RPMI8226 (cell line): Measurements from ENCODE around the gene RNF13.
"Not testable (repeated sequence)": the region's sequence is repeated elsewhere in the genome, so short reads cannot be mapped to it uniquely, and the experiment has no call there.

ENCODE experiments used
- DNase-seq: peaks from one replicate; pipeline ENCODE4 v3.0.0-alpha.2; 2015

The RNF13 gene

DNA sequence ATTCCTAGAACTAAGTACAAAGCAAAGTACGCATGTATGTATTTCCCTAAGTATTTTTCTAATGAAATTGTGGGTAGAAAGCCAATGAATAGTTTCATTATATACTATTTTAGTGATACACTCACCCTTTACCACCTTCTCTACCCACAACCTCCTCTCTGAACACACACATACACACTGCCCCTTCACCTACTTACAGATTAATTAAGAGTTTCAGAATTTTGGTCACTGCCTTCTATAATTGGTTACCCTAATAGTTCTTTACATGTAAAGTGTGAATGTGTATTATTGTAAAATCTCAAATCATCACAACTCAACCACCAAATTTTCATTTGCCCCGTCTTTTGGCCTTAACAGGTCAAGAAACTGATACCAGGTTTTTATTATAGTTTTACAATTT is 150.5 kb downstream of the RNF13 start:
- DNase-seq, result no peak

DNA sequence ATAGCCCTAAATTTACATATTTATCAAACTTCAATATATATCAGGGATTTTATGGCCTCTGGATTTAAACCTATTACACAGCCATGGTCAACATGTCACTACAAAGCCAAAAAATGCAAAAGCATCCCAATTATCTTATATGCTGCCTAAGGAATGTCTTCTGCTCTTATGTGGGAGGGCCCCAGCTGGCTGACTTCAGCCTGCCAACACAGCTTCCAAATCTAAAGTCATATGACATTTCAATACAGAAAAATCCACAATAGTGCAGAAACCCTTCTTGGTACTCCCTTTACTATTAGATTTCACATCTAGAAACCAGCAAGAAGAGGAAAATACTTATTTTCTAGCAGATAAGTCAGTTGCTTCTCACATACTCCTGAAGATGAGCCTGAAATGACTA is 151.3 kb downstream of the RNF13 start:
- DNase-seq, result no peak

DNA sequence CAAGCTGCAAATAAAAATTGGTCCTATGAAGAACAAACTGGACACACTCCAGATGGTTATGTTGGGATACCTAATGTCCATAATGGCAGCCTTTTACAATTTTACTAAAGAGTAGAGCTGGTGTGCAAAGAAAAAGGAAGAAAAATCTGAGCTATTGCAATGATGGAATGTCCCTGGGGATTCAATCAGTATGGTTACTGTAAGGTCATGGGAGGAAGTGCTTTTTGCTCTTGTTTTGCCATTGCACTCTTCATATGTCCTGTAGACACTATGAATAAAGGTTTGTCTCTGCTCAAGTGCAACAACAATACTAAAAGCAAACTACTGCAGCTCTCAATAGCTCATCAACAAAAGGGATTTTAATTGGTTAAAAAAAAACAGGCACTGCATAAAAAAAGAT is 152.3 kb downstream of the RNF13 start:
- no peak for DNase-seq

DNA sequence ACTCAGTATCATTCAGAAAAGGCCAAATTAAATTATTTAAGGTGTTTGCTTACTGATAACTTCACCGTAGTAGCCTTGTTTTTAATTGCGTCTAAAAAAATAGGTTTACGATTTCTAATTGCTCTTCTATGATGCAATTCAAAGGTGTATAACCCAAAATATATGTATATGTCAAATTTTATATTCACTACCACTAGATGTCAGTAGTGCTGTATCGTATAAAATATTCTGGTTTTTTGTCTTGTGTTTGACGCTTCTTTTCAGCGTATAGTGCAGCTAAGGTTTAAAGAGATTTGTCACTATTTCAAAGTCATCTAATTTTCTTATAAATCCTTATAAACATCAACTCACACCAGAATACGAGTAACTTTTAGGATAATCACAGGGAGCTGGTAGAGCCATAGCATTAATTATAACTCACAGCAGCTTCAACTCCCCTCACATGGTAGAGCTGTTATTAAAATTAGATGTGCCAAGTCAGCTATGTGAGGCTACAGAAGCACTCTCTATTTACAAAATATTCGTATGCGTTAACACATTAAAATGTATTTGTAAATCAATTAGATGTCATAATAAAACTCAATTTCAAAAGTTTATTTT is 154.2 kb downstream of the RNF13 start:
- peak; percentile 48 for DNase-seq

DNA sequence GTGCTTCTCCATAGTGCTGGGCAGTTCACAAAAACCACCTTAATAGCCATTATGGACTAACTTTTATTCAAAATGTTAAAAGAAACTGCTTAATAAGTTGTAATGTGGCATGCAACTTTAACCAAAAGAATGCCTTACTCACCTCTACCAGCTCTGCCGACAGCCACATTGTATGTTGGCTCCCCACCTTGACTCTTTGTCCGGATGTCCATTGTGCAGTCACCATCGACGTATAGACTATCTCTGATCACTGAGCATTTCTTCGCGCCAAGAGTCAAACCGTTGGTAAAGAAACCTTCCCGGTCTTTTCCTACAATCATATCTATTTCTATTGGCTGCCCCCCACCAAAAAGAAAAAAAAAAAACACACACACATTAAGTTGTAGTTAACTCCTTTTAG is 155.2 kb downstream of the RNF13 start:
- no peak for DNase-seq

DNA sequence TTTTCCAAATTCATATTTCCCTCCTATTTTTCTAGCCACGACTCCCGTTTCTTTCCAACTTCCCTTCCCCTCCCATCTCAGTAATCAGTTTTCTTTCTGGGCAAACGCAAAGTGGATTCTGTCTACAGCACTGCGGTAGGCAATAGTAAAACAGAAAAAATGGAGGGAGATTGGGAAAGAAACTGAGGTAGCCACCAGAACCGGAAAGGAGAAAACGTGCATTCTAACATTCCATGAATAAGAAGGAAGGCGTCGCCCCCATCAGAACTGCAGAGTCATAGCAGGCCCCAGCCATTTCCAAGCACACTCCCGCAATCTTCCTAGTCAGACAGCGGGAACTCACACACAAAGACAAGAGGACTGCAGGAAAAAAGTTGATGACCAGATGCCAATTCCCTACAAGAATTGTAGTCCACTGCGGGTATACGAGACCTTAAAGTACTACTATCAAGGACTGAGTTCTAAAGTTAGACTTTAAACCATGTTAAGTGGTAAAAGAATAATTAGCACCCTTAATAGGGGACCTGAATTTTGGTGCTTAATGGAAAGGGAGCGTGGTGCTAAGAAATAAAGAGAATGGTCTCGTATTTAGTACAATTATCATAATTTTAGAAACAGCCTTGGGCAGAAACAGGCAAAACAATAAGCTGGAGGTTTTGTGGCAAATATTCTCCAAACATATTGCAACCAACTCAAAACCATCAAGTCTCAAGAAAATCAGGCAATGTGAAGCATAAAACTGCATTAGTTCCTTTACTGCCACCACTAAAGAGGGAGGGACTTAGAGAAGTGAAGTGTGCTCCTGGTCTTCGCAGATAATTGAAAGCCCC is 156.3 kb downstream of the RNF13 start:
- DNase-seq, result no peak

DNA sequence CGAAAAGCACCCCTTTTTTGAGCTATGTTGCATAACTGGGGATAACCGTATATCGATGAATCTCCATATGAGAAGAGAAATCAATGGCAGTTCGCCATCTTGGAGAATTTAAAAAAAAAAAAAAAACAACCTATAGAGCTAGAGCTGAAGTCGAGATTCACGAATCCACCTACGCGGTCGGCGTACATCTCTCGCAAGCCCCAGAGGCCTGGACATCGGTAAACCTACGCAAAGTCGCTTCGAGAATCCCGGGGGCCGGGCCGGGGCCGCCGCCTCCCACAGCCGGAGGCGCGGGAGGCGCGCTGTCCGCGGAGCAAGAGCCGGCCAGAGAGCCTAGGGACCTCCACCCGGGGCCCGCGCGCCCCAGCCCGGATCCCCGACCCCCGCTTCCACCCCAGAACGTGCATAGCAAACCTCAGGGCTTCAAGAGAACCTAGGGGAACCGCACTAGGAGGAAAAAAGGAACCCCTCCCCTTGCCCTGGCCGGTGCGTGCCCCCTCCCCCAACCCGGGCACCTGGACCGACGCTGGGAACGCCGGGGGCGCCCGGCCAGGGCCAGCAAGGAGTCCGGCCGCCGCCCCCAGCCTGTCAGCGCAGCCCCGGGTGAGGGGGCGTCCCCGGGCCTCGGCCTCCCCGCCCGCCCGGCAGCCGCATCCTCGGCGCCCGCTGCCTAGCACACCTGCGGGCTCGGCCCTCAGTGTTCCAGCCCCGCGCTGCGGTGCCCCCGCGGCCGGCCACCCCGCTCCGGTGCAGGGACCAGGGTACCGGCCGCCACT is 157.1 kb downstream of the RNF13 start:
- peak; percentile 54 for DNase-seq

DNA sequence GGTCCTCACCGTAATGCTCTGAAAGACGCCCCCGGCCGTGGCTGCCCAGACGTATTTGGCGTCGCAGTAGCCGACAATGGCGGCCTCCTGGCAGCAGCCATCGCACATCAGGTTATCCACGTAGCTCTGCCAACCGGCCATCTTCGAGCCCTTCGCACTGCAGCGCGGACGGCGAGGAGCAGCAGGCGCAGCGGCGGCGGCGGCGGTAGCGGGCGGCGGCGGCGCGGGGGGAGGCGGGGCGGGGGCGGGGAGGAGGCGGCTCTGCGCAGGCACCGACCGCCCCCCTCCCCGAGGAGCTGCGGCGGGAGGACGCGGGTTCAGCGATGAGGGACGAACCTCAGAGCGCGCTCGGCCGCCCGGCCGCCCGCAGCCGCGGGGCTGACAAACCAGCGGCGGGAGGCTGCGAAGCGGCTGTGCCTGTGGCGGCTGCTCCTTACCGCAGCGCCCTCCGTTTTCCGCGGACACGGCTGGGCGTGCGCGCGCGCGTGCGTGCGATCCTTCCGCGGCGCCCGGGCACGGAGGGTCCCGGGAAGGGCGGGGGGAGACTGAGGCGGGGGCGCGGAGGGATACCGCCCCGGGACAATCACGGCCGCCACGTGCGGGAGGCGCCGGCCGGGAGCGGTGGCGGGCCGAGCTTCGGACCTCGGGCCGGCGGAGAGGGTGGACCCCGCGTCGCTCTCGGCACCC is 157.8 kb downstream of the RNF13 start, which contains the start of gene PFN2:
TSS of gene PFN2 (minus strand) at position 180 of the 687 bp plus-strand sequence. CDS start at position 141, 39 bp downstream.
- peak; percentile 71 for DNase-seq

DNA sequence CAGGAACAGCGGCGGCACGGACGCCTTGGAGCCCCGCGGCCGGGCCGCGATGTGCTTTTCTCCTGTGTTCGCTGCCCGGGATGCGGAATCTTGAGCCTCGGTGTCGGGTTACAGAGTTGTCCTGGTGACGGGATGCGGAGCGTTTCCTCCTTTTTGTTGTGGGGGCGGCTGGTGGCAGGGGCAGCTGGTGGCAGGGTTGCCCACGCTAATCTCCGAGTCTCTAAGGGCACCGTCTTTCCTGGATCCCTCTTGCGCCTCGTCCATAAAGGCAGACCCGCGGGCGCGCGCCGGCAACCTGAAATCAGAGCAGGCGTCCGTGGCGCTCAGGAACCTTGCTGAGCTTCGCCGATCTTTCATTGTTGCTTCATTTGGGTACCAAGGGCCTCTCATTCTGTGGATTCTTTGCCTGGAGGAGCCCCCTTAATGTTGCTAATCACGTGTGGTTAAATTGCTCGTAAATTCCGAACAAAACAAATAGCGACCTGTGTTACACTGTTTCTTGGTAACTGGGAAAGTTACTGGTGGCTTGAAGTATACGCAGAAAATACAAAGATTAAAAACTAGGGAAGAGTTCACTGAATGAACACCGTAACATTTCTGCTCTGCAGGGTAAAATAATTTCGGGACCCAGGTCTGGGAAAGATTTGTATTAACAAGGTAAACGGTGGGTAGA is 158.5 kb downstream of the RNF13 start:
- DNase-seq, result peak; percentile 40

DNA sequence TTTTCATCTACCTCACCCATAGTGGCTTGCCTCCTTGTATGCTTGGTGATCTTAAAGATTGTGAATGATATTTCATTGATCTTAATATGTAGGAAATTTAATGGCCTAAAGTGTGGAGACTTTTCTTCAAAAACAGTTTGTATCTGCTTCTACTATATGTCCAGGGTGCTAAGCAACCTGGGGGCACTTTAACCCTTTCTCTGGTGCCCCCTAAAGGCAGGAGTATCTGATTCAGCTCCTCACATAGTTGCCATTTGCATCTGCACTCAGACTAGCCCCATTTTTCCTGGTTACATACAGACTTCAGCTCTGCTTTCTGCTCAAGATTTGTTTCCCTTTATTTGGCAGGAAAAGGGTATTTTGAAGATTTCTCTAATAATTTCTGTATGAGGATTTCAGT is 162.9 kb downstream of the RNF13 start:
- no peak for DNase-seq

DNA sequence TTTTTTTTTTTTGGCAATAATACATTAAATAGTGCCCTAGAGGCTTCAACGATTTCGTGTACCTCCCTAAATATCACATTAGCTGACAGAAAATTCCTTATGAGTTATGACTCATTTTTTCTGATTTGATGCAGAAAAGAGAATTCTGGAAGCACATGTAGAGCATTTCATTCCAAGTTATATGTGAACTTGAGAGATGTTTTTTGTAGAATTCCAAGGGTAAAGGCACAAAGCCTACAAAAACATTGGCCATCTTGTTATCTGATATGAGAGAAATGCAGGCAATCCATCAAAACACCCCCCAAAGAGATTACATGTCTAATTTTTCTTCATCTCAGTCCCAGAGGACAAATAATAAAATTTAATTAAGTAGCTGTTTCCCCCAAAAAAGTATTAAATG is 164.4 kb downstream of the RNF13 start:
- DNase-seq, result no peak

DNA sequence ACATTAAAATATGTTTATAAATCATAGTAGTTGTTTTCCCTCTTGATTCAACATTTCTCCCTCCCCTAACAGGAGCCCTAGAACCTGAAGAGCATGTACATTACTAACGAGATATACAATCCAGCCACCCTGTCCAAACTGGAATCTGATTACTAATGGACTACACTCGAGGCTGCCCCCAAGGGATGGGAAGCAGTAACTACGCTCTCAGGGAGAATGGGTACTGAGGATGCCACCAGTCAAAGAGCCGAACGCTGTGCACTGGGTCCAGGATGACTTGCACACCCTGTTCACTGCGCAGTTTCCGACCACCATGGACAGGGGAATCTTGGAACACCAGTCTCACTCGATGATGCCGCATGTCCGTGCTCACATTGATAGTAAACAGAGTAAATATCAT is 169.0 kb downstream of the RNF13 start:
- DNase-seq, result not testable (repeated sequence)

DNA sequence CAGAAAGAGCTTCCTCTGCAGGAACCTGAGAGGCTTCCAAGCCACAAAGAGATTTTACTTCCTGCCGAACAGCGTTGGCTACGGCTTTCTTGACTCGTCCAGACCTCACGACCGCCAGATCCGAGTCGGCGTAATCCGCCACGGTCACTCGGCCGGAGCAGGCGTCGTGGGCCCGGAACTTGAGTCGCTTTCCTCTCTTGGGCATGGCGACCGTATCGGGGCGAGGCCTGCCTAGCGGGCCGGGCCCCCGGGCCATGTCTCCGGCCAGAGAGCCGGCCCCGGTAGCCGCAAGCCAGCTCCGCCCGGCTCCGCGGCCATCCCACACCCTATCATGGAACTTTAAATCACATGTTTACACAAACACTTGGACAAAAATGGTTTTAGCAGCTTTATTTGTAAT is 170.0 kb downstream of the RNF13 start:
- DNase-seq, result not testable (repeated sequence)

DNA sequence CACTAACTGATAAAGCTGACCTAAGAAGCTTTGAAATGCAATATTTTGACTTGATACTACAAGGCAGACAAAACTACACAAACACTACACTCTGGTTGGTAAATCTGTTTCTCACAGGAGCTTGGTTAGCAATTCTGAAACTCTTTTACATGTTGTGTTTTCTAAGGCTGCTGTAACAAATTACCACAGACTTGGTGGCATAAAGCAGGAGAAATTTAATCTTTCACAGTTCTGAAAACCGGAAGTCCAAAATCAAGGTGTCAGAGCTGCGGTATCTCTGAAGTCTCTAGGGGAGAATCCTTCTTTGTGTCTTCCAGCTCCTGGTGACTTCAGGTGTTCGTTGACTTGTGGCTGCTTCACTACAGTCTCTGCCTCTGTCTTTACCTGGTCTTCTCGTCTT is 170.6 kb downstream of the RNF13 start:
- DNase-seq, result no peak

DNA sequence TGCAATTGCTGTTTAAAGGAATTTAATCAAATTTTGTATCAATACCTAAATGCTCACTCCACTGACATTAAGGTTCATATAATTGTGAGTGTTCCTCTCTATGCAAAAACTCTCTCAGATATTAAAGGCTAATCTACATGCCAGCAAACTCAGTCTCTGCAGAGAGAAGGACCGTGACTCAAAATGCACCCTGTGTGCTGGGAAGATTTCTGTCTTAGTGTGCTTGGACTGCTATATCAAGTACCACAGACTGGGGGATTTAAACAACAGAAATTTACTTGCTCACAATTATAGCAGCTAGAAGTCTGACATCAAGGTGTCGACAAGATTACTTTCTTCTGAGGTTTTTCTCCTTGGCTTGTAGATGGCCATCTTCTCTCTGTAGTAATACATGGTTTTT is 176.3 kb downstream of the RNF13 start:
- no peak for DNase-seq

DNA sequence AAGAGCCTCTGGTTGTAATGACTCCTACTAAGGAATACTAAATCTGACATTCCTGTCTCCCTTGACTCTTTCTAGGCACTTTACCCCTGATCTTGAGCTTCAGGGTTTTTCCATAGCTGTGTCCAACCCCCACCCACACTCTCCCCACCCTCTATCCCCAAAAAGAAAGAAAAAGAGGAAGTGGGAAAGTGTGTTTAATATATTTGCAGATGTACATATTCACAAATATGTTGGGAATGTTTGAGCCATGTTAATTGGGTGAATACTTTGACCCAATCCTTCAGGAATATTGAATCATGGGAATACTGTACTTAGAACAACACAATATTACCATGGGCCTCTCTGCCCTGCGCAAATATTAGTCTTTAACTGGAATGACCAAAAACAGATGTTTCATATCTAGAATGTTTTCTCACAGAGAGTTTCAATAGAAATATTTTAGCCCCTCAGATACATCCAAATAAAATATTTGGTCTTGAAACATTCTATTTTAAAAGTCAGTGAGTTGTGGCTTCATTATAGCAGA is 177.5 kb downstream of the RNF13 start:
- no peak for DNase-seq

DNA sequence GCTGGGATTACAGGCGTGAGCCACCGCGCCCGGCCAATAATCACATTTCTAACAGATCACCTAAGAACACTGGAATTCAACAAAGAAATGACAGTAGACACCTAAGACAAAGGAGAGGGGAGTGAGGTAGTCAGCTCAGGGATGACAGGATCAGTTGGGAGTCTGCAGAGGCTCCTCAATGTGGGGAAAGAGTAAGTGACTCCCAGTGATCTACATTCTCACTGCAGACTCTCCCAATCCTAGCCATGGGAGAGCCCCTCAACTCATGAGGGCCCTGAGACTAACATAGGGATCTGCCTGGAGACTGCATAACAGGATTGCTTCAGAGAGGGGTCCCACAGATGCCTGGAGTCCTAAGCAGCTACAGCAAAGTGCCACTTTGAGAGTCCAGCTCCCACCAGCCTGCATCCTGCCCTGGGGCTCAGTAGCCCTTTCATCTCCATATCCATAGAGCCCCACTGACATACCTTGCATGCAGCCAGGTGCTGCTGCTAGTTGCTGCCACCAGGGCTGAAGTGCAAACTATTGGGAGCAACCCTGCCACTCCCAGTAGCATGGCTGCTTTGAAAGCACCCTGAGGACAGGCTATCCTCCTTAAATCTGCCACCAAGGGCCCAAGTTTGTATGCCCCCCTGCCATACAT is 179.5 kb downstream of the RNF13 start:
- DNase-seq, result no peak

DNA sequence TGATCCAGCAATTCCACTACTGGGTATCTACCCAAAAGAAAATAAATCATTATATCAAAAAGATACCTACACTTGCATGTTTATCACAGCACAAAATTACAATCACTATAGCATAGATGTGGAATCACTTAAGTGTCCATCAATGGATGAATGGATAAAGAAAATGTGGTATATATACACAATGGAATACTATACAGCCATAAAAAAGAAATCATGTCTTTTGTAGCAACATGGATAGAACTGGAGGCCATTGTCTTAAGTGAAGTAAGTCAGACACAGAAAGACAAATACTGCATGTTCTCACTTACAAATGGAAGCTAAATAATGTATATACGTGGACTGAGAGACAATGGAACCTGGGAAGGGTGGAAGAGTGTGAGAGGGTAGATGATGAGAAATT is 185.9 kb downstream of the RNF13 start:
- DNase-seq, result no peak

DNA sequence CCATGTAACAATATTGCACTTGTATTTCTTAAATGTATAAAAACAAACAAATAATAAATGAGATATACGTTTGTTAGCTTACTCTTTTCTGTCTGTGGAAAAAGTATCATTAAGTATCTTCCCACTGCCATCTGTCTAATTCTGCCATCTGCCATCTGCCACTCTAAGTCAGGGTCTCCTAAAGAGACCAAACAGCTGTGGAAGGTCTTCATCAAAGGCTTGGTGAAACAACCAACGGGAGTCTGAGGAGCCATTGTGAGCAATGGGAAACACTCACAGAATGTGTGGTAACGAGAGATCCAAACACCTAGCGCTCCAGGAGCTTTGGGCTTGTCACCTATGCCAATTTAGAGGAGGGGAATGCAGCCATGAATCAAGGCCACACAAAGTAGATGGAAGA is 186.4 kb downstream of the RNF13 start:
- no peak for DNase-seq

DNA sequence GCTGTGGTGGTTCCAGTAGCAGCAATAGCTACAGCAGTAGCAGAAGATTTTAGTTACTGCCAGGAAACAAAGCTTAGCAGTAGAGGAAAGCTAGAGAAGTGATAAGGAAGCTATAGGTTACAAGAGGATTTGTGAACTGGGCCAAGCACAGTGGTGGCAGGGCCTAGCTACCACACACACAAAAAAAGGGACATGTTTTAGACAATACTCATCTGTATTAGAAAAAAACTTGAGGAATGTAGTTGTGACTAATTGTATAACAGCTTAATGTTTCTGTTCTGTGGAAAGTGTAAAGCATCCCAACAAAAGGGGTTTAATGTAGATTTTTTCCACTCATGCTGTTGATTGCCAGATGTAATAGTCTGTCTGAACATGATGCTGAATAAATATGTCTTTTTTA is 187.6 kb downstream of the RNF13 start:
- no peak for DNase-seq

DNA sequence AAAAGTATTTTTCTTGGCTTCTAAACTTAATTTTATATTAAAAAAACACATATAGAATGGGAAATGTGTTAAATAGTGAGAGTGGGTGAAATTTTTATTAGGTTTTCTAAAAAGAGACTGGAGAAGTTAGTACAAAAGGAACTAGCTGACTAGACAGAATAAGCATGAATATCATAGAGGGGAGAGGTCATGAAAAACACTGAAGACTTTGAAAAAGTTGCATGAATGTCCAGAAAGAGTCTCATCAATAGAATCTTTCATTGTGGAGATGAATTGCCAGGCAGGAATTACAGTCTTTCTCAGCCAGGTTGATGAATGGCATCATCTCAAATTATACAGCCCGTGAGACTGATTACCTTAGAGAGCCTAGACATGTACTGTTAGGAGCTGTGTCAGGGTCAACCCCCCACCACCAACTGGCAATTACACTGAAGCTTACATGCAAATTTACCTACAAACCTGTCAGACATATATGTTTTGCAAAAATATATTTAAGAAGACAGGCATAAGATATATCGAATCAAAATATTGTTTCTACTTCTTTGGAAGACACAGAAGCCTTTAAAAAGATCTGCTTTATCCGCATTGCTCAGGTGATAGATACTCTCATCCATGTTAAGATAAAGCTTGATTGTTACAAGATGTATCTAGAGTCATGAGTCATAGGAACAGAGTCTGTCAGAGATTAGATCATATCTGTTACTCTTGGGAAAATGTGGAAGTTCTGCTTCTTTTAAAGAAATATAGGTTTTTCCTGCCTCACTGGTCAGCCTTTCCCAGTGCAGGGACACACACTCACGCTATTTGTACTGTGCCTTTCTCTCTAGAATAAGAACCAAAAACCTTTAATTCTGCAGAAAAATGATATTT is 192.5 kb downstream of the RNF13 start:
- no peak for DNase-seq
